C1 segment of cervical spinal cord (tissue), 14 donors: ENCODE measurements around the gene GRM1.

Experiments used
- DNase-seq, 14 donors: peaks; one replicate each; lab custom pipeline; 2025; lab: John Stamatoyannopoulos, UW

GRM1 gene

GRCh38 chr6:146364816-146365594, 336.1 kb downstream of the GRM1 start:
- no peak for DNase-seq

- peak in 1 of 14 donors; percentile 73 for DNase-seq
Measured at GRCh38 chr6:146367061-146367460, 338.2 kb downstream of the GRM1 start.

- no peak for DNase-seq
Measured at GRCh38 chr6:146369866-146370265, 341.0 kb downstream of the GRM1 start.

- no peak for DNase-seq
Measured at GRCh38 chr6:146381486-146381885, 352.6 kb downstream of the GRM1 start.

- DNase-seq = no peak
Measured at GRCh38 chr6:146388736-146389364, 360.0 kb downstream of the GRM1 start.

- no peak for DNase-seq
Measured at GRCh38 chr6:146389740-146390139, 360.9 kb downstream of the GRM1 start.

GRCh38 chr6:146397638-146398037, 368.8 kb downstream of the GRM1 start:
- DNase-seq = no peak

- DNase-seq = no peak
Measured at GRCh38 chr6:146402476-146402875, 373.6 kb downstream of the GRM1 start.

- DNase-seq = peak in 1 of 14 donors; percentile 93
Measured at GRCh38 chr6:146408583-146408982, 379.7 kb downstream of the GRM1 start.

- no peak for DNase-seq
Measured at GRCh38 chr6:146410851-146411595, 382.2 kb downstream of the GRM1 start.

- no peak for DNase-seq
Measured at GRCh38 chr6:146419576-146419975, 390.7 kb downstream of the GRM1 start.

GRCh38 chr6:146420255-146420654, 391.4 kb downstream of the GRM1 start:
- DNase-seq = no peak

- DNase-seq = no peak
Measured at GRCh38 chr6:146422789-146423375, 394.0 kb downstream of the GRM1 start.

- no peak for DNase-seq
Measured at GRCh38 chr6:146423452-146423851, 394.6 kb downstream of the GRM1 start.

GRCh38 chr6:146426516-146426915, 397.7 kb downstream of the GRM1 start:
- no peak for DNase-seq

GRCh38 chr6:146429831-146430230, 401.0 kb downstream of the GRM1 start:
- DNase-seq = no peak

GRCh38 chr6:146433881-146434731, 405.2 kb downstream of the GRM1 start:
- DNase-seq = peak in 1 of 14 donors; percentile 28

- DNase-seq = no peak
Measured at GRCh38 chr6:146434732-146435390, 406.0 kb downstream of the GRM1 start.

GRCh38 chr6:146441907-146442306, 413.0 kb downstream of the GRM1 start:
- no peak for DNase-seq

- no peak for DNase-seq
Measured at GRCh38 chr6:146444189-146444588, 415.3 kb downstream of the GRM1 start.

GRCh38 chr6:146445233-146445632, 416.4 kb downstream of the GRM1 start:
- no peak for DNase-seq
